OCI-LY1 (cell line): Measurements from ENCODE around the gene CD163L1.
"Not testable (repeated sequence)": the region's sequence is repeated elsewhere in the genome, so short reads cannot be mapped to it uniquely, and the experiment has no call there.

Source experiments
- H2AFZ ChIP-seq: fragments of 200-600 bp; sonication (generic), shearing (Covaris generic); 2 replicates; pipeline ENCODE4 v1.6.0; 2014; ENCODE audit warnings: antibody characterized with exemption, mild to moderate bottlenecking, low read length
- H3F3A ChIP-seq: fragments of 200-600 bp; sonication (generic), shearing (Covaris generic); 2 replicates; pipeline ENCODE4 v1.6.0; 2014; ENCODE audit warnings: mild to moderate bottlenecking, antibody characterized with exemption, low read length, moderate library complexity; ENCODE audit not compliant: insufficient read depth
- H3K27ac ChIP-seq: fragments of 200-600 bp; sonication (generic); 2 replicates; pipeline ENCODE4 v1.5.1; 2014; ENCODE audit warnings: low read length, mixed run types, mild to moderate bottlenecking, low read depth; ENCODE audit not compliant: poor library complexity, severe bottlenecking
- H3K27me3 ChIP-seq: fragments of 200-600 bp; sonication (generic); 2 replicates; pipeline ENCODE4 v1.6.0; 2014; ENCODE audit warnings: antibody characterized with exemption, mild to moderate bottlenecking, low read length, moderate library complexity; ENCODE audit not compliant: insufficient read depth
- H3K36me3 ChIP-seq: fragments of 200-600 bp; sonication (generic); 2 replicates; pipeline ENCODE4 v1.6.1; 2014; ENCODE audit warnings: mild to moderate bottlenecking, antibody characterized with exemption, low read length, moderate library complexity, mixed read lengths; ENCODE audit not compliant: insufficient read depth
- H3K4me1 ChIP-seq: fragments of 200-600 bp; sonication (generic); 2 replicates; pipeline ENCODE4 v1.5.1; 2014; ENCODE audit warnings: mild to moderate bottlenecking, low read length, moderate library complexity; ENCODE audit not compliant: insufficient read depth, severe bottlenecking
- H3K4me2 ChIP-seq: fragments of 200-600 bp; sonication (generic), shearing (Covaris generic); 2 replicates; pipeline ENCODE4 v1.6.1; 2014; ENCODE audit warnings: low read length
- H3K4me3 ChIP-seq: fragments of 200-600 bp; sonication (generic); 2 replicates; pipeline ENCODE4 v1.5.1; 2014; ENCODE audit warnings: low read length, low read depth, mild to moderate bottlenecking, mixed read lengths; ENCODE audit not compliant: poor library complexity, severe bottlenecking
- H3K79me2 ChIP-seq: fragments of 200-600 bp; shearing (Covaris generic); 2 replicates; pipeline ENCODE4 v1.6.1; 2016; ENCODE audit warnings: mixed run types, low read length, mixed read lengths; ENCODE audit not compliant: insufficient read depth
- H3K9ac ChIP-seq: fragments of 200-600 bp; sonication (generic), shearing (Covaris generic); 2 replicates; pipeline ENCODE4 v1.6.1; 2014; ENCODE audit warnings: mild to moderate bottlenecking, low read length, mixed read lengths
- H3K9me2 ChIP-seq: fragments of 200-600 bp; sonication (generic), shearing (Covaris generic); 2 replicates; pipeline ENCODE4 v1.6.1; 2014; ENCODE audit warnings: low read depth, mild to moderate bottlenecking, low read length, mixed read lengths
- H3K9me3 ChIP-seq: fragments of 200-600 bp; shearing (Covaris generic); 2 replicates; pipeline ENCODE4 v1.6.1; 2014; ENCODE audit warnings: low read length, mixed read lengths
- H4K20me1 ChIP-seq: fragments of 200-600 bp; sonication (generic), shearing (Covaris generic); 2 replicates; pipeline ENCODE4 v1.6.0; 2016; ENCODE audit warnings: mild to moderate bottlenecking, low read length; ENCODE audit not compliant: insufficient read depth
- EZH2 ChIP-seq: fragments of 200-600 bp; sonication (generic), shearing (Covaris generic); IDR thresholded peaks from 2 replicates; pipeline ENCODE4 v1.8.0; 2017; ENCODE audit warnings: borderline replicate concordance, mixed run types, mild to moderate bottlenecking, antibody characterized with exemption, low read length, moderate library complexity, mixed read lengths
- TF ChIP-seq, protein P1 (sequence below): fragments of 200-600 bp; sonication (generic), shearing (Covaris generic); IDR thresholded peaks from 2 replicates; pipeline ENCODE4 v1.5.1; 2017; ENCODE audit warnings: mild to moderate bottlenecking, antibody characterized with exemption, low read length, moderate library complexity, mixed read lengths

Gene CD163L1

DNA sequence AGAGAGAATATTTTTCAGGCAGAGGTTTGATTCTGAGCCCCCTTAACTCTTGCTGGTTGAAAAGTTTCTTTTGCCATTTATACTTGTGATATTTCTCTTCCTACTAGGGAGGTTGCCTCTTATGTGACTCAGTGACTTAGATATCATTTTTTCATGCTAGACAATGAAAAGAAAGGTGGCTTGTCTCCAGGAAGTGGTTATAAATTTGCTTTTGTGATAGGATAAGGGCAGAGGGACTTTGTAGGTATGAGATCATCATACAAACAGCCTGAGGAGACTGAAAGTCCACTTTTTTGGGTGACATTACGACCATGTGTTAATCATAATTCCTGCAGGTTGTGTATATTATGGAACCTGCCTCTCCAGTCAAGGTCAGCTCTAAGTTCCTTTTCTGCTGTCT is 104.3 kb downstream of the CD163L1 start:
- Histone ChIP-seq H3K27me3 (no peaks in the 10 kb centered on the region), H3K79me2 (no peaks in the 10 kb centered on the region), H3K4me1 (no peaks in the 10 kb centered on the region), H3K36me3 (no peaks in the 10 kb centered on the region), H3F3A (no peaks in the 10 kb centered on the region), H2AFZ (no peak overlapping the region), H3K9me2 (no peaks in the 10 kb centered on the region), H3K27ac (no peak overlapping the region), H4K20me1 (no peaks in the 10 kb centered on the region), H3K4me3 (no peak overlapping the region), H3K9me3 (no peaks in the 10 kb centered on the region), H3K9ac (no peak overlapping the region), H3K4me2 (no peak overlapping the region)
- TF ChIP-seq, protein P1, sequence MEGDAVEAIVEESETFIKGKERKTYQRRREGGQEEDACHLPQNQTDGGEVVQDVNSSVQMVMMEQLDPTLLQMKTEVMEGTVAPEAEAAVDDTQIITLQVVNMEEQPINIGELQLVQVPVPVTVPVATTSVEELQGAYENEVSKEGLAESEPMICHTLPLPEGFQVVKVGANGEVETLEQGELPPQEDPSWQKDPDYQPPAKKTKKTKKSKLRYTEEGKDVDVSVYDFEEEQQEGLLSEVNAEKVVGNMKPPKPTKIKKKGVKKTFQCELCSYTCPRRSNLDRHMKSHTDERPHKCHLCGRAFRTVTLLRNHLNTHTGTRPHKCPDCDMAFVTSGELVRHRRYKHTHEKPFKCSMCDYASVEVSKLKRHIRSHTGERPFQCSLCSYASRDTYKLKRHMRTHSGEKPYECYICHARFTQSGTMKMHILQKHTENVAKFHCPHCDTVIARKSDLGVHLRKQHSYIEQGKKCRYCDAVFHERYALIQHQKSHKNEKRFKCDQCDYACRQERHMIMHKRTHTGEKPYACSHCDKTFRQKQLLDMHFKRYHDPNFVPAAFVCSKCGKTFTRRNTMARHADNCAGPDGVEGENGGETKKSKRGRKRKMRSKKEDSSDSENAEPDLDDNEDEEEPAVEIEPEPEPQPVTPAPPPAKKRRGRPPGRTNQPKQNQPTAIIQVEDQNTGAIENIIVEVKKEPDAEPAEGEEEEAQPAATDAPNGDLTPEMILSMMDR = no peak
- TF ChIP-seq EZH2 = no peak

DNA sequence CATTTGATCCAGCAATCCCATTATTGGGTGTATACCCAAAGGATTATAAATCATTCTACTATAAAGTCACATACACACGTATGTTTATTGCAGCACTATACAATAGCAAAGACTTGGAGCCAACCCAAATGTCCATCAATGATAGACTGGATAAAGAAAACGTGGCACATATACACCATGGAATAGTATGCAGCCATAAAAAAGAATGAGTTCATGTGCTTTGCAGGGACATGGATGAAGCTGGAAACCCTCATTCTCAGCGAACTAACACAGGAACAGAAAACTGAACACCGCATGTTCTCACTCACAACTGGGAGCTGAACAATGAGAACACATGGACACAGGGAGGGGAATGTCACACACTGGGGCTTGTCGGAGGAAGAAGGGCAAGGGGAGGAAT is 106.2 kb downstream of the CD163L1 start:
- not testable (repeated sequence) for H3K9me3 ChIP-seq, H3K27me3 ChIP-seq, H3K4me3 ChIP-seq, H3K9ac ChIP-seq, H3K27ac ChIP-seq, H3K4me2 ChIP-seq, H2AFZ ChIP-seq, H3K9me2 ChIP-seq, H3F3A ChIP-seq, H3K79me2 ChIP-seq, H3K4me1 ChIP-seq, H4K20me1 ChIP-seq, H3K36me3 ChIP-seq

DNA sequence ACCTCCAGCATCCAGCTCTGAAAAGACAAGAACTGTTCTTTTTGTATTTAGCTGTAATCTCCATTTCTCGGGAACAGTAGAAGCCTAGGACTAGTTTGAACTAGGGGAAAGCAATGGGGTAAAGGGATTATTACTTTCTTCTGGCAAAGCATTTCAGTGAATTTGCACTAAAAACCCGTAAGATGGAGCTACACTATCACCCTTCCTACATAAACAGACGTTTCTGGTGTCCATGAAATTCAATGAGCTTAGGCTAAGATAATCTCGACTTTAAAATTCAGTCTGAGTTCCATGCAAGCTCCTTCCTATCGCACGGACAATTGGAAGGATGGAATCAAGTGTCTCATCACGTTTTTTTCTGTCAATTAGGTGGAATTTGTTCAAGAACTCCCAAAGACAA is 116.0 kb downstream of the CD163L1 start:
- Histone ChIP-seq H3K27ac (no peak overlapping the region), H3F3A (no peaks in the 10 kb centered on the region), H3K79me2 (no peaks in the 10 kb centered on the region), H3K9me3 (no peaks in the 10 kb centered on the region), H3K27me3 (no peaks in the 10 kb centered on the region), H2AFZ (no peak overlapping the region), H3K36me3 (no peaks in the 10 kb centered on the region), H3K4me3 (no peak overlapping the region), H3K9me2 (no peaks in the 10 kb centered on the region), H3K4me2 (no peak overlapping the region), H4K20me1 (no peaks in the 10 kb centered on the region), H3K9ac (no peak overlapping the region), H3K4me1 (no peaks in the 10 kb centered on the region)
- TF ChIP-seq, protein P1 = no peak
- TF ChIP-seq EZH2 = no peak

DNA sequence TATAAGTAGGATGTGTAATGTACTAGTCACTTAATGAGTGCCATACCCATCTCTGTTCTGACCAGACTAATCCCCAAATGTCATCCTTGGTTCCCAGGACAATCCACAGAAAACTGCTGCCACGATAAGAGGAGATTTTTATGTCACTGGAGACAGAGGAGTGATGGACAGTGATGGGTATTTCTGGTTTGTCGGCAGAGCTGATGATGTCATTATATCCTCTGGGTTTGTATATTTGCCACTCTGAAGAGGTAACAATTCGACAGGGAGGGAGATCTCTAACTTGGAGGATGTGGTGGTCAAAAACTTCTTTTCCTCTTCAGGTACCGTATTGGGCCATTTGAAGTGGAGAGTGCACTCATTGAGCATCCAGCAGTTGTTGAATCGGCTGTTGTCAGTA is 119.8 kb downstream of the CD163L1 start:
- Histone ChIP-seq H3K36me3 (no peaks in the 10 kb centered on the region), H3K27me3 (no peaks in the 10 kb centered on the region), H3K79me2 (no peaks in the 10 kb centered on the region), H3K27ac (no peak overlapping the region), H3K4me1 (no peaks in the 10 kb centered on the region), H4K20me1 (no peaks in the 10 kb centered on the region), H2AFZ (no peak overlapping the region), H3K9me2 (no peaks in the 10 kb centered on the region), H3K9ac (no peak overlapping the region), H3K4me3 (no peak overlapping the region), H3K9me3 (no peaks in the 10 kb centered on the region), H3F3A (no peaks in the 10 kb centered on the region), H3K4me2 (no peak overlapping the region)
- TF ChIP-seq, protein P1 = no peak
- TF ChIP-seq EZH2 = no peak
